GM11168 (cell line): Measurements from ENCODE around the gene IL10.

Experiments used
- in situ Hi-C: fragments of 300-500 bp; cut with MboI; formaldehyde crosslinking; loops from one replicate; pipeline ENCODE4 v1.12.0; 2022; ENCODE audit warnings: low sequenced_read_pairs; ENCODE audit not compliant: unreplicated experiment

Gene IL10

DNA sequence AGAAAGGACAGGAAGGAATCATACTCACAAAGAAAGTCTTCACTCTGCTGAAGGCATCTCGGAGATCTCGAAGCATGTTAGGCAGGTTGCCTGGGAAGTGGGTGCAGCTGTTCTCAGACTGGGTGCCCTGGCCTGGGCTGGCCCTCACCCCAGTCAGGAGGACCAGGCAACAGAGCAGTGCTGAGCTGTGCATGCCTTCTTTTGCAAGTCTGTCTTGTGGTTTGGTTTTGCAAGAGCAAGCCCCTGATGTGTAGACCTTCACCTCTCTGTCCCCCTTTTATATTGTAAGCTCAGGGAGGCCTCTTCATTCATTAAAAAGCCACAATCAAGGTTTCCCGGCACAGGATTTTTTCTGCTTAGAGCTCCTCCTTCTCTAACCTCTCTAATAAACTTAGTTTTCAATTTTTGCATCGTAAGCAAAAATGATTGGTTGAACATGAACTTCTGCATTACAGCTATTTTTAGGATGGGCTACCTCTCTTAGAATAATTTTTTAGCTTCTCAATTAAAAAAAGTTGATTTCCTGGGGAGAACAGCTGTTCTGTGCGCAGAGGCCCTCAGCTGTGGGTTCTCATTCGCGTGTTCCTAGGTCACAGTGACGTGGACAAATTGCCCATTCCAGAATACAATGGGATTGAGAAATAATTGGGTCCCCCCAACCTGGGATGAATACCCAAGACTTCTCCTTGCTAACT, at the start of gene IL10:
TSS of gene IL10 (minus strand) at position 252 of the 695 bp plus-strand sequence. CDS start at position 193, 59 bp downstream.
- in situ Hi-C loops, result no loop called here

DNA sequence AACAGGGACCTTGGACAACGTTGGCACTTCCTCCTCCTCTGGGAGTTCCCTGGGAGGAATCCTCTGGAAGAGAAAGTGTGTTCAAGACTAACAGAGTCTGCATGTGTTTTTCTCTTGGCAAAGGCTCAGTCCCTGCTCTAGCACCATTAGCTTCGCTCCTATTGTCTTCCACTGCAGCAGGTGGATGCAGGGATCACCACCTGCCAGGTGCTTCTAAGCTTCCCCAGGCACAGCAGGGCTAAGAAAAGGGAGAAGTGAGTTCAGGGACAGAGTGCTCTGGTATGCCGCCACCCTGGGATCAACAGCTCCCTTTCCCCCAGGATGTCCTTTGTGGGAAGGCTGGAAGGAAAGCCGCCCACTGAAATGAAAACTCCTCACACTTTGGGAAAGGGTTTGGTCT, 49.2 kb upstream of the IL10 start:
- in situ Hi-C loops, result no loop called here

DNA sequence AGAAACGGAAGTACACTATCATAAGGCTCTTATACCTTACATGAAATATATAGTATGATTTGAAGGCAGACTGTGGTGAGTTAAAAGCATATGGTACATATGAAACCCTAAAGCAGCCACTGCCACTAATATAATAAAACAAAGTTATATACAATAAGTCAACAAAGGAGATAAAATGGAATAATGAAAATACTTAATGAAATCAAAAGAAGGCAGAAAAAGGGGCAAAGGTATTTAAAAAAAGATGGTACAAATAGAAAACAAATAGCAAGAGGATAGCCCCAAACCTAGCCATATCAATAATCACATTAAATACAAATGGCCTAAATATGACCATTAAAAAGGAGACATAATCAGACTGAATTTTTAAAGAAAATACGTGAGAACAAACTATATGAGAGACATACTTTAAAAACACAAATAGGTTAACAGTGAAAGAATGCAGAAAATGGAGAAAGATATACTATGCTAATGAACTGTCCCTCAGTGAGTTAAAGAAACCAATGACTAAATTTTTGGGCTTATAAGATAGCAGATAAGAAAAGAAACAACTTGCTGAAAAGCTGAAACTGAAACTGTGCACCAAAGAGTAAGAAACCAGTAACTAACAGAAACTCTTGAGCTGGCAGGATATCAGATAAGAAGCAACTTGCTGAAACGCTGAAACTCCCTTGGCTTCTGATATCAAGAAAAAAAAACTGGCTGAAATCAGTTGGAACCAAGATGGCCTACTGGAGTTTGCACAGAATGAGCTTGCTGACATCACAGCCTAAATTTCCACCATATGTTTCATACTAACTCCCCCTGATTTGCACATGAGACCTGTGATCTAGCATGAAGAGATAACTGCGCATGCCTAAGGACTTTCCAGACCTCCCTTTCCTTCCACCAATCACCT, 44.3 kb upstream of the IL10 start:
- in situ Hi-C loops, result loop anchor here (10.0 kb wide), 1 partner anchor 158 kb away; the partner anchor contains the start of gene FCAMR

DNA sequence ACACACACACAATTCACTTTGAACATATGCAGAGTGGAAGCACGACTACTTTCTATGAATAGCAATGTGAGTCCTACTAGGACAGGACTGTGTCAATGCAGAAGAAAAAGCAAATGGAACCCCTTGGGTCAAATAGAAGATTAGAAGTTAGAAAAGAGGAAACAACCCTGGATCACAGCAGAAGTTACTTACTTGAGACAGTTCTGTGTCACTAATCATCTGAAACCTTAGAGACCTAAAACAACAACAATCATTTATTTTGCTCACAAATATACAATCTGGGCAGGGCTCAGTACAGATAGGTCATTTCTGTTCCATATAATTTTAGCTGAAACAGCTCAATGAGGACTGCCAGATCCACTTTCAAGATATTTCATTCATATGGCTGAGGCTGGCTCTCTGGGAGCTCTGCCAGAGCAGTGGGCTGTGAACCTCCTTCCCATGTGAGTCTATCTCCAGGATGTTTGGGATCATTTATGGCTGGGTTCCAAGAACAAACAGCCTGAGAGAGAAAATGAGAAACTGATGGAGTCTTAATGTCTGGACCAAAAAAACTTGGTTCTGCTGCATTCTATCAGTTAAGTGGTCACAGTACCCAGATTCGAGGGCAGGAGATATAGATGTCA, 42.5 kb upstream of the IL10 start:
- in situ Hi-C loops, result loop anchor here (10.0 kb wide), 1 partner anchor 160 kb away; the partner anchor contains the start of gene FCAMR

DNA sequence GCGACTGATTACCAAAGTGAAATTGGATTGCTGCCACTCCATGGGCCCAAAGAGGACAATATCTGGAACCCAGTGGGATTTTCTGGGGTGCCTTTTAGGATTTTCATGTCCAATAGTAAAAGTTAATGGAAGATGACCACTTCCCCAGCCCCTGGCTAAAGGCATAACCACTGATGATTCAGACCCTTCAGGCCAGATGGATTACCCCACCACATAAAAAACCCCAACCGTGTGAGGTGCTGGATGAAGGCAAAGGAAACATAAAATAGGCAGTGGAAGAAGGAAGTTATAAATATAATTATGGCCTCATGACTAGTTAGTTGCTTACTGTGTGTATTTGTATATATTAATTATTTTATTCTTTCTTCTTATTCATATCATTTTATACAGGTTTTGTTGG, 40.2 kb upstream of the IL10 start:
- in situ Hi-C loops, result loop anchor here (10.0 kb wide), 1 partner anchor 162 kb away; the partner anchor contains the start of gene FCAMR

DNA sequence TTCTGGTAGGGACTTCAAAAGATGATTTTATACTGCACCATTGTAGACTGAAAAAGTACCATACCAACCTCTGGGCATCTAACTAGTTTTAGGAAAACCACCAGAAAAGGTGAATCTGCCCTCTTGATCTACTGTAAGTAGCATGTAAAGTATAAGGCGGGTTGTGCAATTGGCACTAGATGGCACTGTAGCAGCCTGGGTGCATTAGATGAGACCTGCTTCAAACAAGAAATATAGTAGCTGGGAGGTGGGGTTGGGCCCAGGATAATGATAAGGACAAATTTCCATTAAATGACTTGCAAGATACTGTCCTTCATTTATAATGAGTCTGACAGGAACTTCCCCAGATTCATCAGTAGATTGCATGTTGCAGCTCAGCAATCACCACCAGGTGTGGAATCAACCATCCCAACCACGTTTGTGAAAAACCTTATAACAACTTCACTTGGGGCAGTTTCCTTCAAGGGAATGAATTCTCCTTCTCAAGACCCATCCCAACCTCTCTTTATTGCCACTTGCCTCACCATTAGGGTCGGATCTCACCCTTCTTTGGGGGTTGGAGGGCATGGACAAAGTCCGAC, 37.3 kb upstream of the IL10 start:
- in situ Hi-C loops, result loop anchor here (10.0 kb wide), 1 partner anchor 165 kb away; the partner anchor contains the start of gene FCAMR

DNA sequence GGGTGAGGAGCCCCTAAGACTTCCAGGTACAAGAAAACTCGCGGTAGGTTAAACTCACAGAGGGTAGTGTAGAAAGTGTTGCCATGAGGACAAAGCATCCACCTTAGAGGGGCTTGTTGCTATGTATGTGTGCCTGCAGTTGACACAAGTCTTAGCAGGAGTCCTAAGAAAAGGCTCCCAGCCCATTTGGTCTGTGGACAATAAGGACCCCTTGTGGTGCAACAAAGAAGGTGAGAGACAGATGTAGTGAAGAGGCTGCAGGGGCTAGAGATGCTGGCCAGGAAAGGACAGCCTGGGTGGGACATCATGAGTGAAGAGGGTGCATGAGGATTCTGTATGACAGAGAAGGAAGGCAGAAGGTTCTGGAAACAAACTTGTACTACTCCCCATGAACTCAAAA, 36.3 kb upstream of the IL10 start:
- in situ Hi-C loops, result no loop called here

DNA sequence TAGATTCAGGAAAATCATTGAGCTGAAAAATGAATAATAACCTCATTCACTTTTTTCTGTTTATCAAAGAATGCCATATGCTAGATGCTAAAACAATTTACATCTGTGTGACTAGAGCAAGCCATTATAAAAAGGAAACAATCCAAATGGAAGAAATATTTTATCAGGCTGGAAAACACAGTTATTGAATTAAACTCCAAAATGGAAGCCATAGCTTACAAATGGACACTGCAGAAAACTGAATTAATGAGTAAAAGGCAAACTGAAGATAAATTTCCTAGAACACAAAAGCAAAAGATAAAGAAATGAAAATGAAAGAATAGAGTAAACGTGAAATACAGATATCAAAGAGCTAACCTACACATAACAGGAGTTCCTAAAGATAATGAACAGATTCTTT, 33.1 kb upstream of the IL10 start:
- in situ Hi-C loops, result no loop called here

DNA sequence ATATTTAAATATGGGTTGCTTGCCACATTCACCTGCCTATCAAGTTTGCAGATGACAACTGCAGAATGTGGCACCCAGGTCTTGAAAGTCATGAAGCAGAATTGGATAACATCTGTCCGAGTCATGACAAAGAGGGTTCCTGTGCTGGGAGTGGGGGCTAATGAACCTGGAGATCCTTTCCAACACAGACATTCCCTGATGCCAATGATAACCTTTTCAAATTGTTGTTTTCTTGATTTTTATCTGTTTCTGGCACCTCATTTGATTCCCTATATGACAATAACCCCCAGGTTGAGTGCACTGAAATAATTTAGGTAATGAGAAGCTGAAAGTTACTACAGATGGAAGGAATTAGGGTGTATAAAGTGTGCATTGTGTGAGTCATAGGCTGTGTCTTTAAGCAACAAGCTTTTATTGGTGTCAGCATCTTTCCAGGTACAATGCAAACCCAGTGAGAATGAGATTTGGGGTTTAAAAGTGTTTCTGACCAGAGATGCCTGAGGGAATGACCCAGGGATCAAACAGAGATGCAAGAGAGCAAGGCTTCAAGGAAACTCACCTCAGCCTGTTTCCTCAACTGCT, 32.0 kb upstream of the IL10 start:
- in situ Hi-C loops, result no loop called here

DNA sequence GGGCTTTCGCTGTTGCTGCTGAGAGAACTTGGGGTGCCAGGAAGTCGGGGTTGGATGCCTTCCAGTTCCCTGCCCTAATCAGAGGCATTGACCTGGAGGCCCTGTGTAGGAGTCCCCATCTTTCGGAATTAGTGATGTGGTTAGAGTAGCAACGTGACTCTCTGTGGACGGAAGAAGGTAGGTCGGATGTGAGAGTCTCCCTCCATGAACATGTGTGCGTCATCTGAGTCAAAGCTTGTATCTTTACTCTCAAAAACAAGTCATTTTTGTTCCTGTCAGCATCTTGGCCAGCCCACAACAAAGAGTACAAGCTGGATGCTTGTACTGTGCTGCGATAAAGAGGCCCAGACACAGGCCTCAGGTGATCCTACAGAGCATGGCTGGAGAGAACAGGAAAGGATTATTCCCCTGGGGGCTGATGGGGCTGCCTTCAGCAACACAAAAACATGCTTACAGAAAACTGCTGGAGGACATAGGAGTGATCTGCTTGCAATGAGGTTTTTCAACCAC, 31.0 kb upstream of the IL10 start:
- in situ Hi-C loops, result no loop called here

DNA sequence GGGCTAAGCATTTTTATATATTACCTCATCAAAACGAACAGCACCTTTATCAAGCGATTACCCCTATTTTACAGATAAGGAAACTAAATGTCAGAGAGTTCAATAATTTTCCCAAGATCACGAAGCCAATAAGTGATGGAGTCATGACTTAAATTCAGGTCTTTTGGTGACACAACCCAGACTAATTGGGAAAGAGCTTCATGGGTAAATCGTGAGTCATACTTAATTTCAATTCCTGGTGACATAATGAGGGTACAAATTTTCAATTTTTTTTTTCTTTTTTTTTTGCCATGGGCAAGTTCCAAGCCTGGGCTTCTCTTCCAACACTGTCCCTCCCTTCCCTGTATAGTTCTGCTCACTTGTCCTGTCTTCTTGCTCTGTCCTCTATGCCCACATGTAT, 30.1 kb upstream of the IL10 start:
- in situ Hi-C loops, result no loop called here

DNA sequence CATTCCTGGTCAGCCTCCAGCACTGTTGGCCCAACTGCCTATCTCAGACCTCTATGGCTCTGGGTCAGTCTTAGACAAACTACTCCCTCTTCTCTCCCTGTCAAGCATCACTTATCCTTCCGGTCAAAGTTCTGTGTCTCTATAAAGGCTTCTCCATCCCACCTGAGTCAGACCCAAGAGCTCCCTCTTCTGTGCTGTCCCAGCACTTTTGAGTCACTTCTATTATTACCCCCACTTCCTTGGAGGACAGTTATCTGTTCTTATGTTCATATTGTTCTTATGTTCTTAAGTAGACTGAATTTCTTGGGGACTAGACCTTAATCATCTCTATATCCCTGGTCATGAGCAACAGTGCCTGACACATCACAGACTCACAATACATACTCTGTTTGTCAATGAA, 29.2 kb upstream of the IL10 start:
- in situ Hi-C loops, result no loop called here

DNA sequence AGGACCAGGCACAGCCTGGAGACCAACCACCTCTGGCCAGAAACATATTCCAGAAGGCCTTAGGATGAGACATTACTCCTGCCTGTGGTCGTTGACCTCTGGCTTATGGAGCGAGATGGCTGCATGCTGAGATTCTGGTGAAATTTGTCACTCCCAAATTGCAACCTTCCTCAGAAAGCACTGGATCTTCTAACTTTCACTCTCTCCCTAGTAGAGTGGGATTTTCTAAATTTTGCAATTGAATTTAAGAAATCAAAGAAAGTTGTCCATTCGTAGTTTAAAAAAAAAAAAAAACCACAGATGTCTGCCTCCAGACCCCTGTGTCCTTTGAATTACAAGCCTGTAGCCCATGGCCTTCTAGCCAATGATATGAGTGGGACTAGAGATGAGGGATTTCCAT, 28.6 kb upstream of the IL10 start:
- in situ Hi-C loops, result no loop called here

DNA sequence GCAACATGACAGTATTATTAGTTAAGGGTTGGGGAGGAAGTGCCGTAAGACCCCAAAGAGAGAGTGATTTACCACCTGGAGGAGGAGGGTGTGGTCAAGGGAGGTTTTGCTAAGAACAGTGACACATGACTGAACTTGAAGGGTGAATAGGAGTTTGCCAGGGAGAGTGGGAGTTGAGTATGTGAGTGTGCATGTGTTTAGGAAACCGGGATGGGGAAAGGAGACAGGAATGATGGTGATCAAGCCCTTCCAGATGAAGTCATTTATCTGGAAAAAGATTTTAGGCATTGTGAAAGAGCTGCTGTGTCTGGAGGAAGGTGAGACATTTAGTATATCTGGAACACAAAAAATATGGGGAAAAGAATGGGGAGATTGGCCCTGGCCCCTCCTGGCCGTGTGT, 28.1 kb upstream of the IL10 start:
- in situ Hi-C loops, result no loop called here

DNA sequence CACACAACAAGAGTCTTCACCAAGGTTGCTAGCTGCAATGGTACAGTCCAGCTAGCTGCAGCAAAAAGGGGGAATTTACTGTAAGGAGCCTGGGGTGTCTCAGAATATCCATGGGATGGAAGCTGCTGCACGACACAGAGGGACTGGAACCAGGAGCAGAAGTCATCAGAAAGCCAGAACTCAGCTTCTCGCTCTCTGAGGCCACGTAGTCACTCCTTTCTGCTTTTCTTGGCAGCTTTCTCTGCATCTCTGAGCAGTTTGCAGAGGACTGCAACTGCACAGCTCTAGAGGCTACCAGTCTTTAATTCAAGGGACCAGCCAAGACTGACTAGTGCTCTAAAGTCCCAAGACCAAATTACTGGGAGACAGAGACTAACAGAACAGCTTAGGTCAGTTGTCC, 27.0 kb upstream of the IL10 start:
- in situ Hi-C loops, result no loop called here

DNA sequence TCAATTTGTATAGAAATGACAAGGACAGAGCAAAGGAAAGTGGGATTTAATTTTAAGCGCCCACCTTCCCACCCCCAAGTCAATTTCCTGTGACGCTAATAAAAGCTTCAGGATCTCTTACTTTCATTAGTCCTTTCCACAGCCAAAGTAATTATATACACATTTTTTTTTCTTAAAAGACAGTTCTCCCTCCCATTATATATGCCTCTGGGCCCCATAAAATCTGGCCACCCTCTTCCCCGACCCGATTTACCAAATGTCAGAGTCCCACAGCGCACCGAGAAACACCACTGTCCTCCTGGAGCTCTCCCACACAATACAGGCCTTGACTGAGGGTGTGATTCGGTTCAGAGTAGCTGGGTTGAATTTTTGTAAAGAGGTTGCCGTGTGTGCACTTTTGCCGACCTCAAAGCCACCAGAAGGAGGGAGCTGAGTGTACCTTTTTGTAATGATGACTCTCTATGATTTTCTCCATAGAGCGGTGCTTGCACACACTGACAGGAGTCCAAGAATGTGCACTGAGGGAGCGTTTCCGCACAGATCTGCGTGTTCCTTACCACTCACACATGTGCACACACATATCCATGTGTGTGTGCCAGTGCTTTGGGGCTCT, 26.2 kb upstream of the IL10 start:
- in situ Hi-C loops, result no loop called here

DNA sequence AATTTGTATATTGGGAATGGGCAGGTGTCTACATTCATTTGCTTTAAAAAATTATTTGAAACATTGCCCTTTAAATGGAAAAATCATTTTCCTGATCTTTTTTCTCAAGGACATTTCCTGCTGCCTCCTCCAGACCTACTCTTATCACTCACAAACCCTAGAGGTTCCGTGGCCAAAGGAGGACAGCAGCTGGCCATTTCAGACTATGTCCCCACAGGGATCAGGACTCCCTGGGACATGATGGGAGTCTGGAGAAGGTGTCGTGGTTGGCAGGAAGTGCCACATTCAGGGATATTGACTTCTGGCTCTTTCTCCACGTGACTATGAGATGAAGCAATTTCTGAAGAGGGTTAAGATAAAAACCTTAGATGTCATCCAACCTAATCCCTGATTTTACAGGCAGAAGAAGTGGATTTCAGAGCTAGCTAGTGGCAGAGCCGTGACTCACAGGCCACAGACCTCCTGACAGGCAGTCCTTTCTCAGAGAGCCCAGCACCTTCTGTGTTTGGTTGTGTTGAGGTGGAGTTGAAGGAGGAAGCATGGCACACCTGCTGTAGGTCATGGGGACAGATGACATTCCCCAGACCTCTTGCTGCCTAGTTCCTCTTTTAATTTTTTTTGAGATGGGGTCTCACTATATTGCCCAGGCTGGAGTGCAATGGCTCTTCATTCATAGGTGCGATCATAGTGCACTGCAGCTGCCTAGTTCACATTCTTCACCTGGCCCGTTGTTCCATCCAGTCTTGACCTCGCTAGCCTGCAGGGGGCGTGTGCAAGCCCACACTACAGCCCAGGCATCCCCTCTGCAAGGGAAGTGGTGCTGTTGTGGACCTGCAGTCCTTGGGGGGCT, 25.5 kb upstream of the IL10 start:
- in situ Hi-C loops, result no loop called here

DNA sequence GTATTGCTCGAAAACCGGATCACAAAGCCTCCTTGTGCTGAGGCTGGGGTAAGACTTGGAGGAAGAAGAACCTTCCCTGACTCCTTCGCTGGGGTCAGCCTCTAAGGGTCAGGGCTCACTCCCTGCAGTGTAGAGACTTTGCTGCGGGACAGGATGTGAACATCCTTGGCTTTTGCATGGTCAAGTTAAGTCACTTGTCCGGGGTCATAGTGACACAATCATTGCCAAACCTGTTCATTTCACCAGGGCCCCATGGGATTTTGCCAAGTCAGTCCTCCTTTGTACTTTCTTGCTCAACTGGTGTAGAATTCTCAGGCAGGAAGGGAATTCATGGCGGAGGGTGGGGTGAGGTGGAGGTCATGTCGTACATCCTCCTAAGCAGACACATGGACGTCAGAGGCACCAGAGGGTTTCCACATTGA, 24.7 kb upstream of the IL10 start:
- in situ Hi-C loops, result no loop called here

DNA sequence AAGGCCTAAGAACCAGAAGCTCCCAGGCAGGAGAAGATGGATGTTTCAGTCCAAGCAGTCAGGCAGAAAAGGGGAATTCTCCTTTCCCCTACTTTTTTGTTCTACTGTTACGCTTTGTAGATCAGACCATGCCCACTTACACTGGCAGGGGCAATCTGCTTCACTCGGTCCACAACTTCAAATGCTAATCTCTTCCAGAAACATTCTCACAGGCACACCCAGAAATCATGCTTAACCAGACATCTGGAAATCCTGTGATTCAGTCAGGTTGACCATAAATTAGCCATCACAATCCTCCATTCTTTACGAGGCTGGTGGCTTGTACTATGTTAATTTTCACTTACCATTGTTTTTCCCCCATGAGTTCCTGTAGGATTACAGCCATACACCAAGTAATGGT, 23.8 kb upstream of the IL10 start:
- in situ Hi-C loops, result no loop called here
